ENCODE results near the gene KRT7.

DNA sequence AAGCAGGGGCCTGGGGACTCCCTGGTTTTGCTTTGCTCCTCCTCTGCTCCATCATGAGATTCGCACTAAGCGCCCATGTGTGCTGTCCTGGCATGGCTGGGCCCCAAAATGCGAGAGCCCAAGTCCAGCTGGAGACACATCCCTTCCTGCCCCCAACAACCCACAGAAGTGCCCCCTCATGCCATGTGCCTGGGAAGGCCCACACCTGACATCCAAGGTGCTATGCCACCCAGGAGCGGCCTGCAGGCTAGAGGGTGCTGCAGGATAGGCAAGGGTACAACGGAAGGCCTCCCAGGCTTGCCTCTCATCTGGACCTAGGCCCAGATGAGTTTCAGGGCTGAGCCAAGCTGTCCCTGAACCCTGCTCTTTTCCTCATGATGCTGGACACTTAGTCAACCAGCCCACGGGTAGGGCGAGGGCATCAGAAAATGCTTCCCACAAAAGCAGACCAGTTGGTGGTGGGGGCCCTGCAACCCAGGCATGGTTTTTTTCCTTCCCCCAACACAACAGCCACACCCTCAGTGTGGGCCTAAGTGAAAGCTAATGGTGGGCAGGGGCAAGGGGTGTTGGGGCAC, 28.0 kb upstream of the KRT7 start:
- TF ChIP-seq CTCF (conservative IDR thresholded peaks at IDR 0.05) (no peak), EZH2 (IDR thresholded peaks at IDR 0.05; ENCODE audit: low read depth) (no peak)
